Thyroid gland (tissue), 4 donors: ENCODE measurements around the gene SH3RF3. TPM values are rescaled to one million over a fixed set of nuclear protein-coding genes. Genes with fewer than 3 reads are reported as not detected.

Experiments
- DNase-seq, 2 donors: peaks; one replicate each; pipeline ENCODE4 v3.0.0-alpha.2; 2019
- H3K27ac ChIP-seq, 3 donors: fragments of 200-600 bp; sonication (generic); 1 replicate in 2 of 3; 2 replicates in 1 of 3; pipeline ENCODE4 v1.5.1; 2016 to 2019; ENCODE audit warnings: mild to moderate bottlenecking in 1 of 3, moderate library complexity in 1 of 3
- H3K27me3 ChIP-seq: fragments of 200-600 bp; sonication (generic); one replicate; pipeline ENCODE4 v1.5.1; 2019
- H3K36me3 ChIP-seq, 2 donors: fragments of 200-600 bp; sonication (generic); one replicate each; pipeline ENCODE4 v1.5.1; 2016 to 2019
- H3K4me1 ChIP-seq, 2 donors: fragments of 200-600 bp; sonication (generic); one replicate each; pipeline ENCODE4 v1.5.1; 2017 to 2019
- H3K4me3 ChIP-seq, 3 donors: fragments of 200-600 bp; sonication (generic); replicated peaks in 1 of 3; 1 replicate in 2 of 3; 2 replicates in 1 of 3; pipeline ENCODE4 v1.5.1; 2016; ENCODE audit warnings: mild to moderate bottlenecking in 1 of 3
- H3K9me3 ChIP-seq: fragments of 200-600 bp; sonication (generic); one replicate; pipeline ENCODE4 v1.5.1; 2017
- CTCF ChIP-seq, 6 experiments: fragments of 200-600 bp in 3 of 6; fragments of 450-650 bp in 3 of 6; sonication (generic) in 3 of 6; IDR thresholded peaks; one replicate each; pipeline ENCODE4 v1.5.1; 2016 to 2019; ENCODE audit warnings: antibody characterized with exemption in 6 of 6, mild to moderate bottlenecking in 2 of 6, inconsistent platforms in 1 of 6, moderate library complexity in 1 of 6
- POLR2A ChIP-seq, 2 donors: fragments of 450-650 bp; IDR thresholded peaks; one replicate each; pipeline ENCODE4 v1.6.1; 2017; ENCODE audit warnings: antibody characterized with exemption in 2 of 2, mild to moderate bottlenecking in 2 of 2, moderate library complexity in 1 of 2
- WGBS, 2 donors: methylation state at CpG; one replicate each; pipeline ENCODE4 v1.1.5; 2017; 5-methylcytosine and 5-hydroxymethylcytosine counted together
- intact Hi-C: fragments of 100-400 bp; cut with DNase I; formaldehyde crosslinking; loops from one replicate; pipeline ENCODE4 v1.15.1; 2023
- total RNA-seq, 4 donors: library from RNA; depleted of rRNA; stranded (reverse); fragments of >200 nt; gene quantifications; one replicate each; pipeline ENCODE4 v1.2.3, GENCODE V29; 2016

SH3RF3 gene
- total RNA-seq, 4 donors from 2014 or later = 2.1 to 7.4 (median 2.8) TPM

GRCh38 chr2:109344270-109344805 is 215.3 kb downstream of the SH3RF3 start:
- 89 to 96% methylated on average over 9 of the region's 9 CpGs for WGBS, 2 donors
- Histone ChIP-seq H3K36me3 (no peaks in the 10 kb centered on the region), H3K9me3 (no peaks in the 10 kb centered on the region), H3K27ac (no peak overlapping the region), H3K27me3 (no peaks in the 10 kb centered on the region), H3K4me1 (peaks cover 7 to 24% of the 10 kb centered on the region in 2 donors), H3K4me3 (no peak overlapping the region)
- DNase-seq = no peak
- TF ChIP-seq CTCF (IDR thresholded peaks at IDR 0.05) = no peak
- no peak for TF ChIP-seq POLR2A (IDR thresholded peaks at IDR 0.05)
- intact Hi-C loops = no loop called here

- no peaks in the 10 kb centered on the region for H3K36me3 ChIP-seq
- no peak for DNase-seq
- intact Hi-C loops = no loop called here
- WGBS, 2 donors = 95 to 96% methylated on average over 9 to 10 of the region's 10 CpGs
- no peak overlapping the region for H3K27ac ChIP-seq
- H3K9me3 ChIP-seq = no peaks in the 10 kb centered on the region
- H3K4me1 ChIP-seq = peaks cover 7 to 26% of the 10 kb centered on the region in 2 donors
- TF ChIP-seq CTCF (IDR thresholded peaks at IDR 0.05) (no peak), POLR2A (IDR thresholded peaks at IDR 0.05) (no peak)
- H3K4me3 ChIP-seq = no peak overlapping the region
- no peaks in the 10 kb centered on the region for H3K27me3 ChIP-seq
Measured at GRCh38 chr2:109345091-109345490, 216.1 kb downstream of the SH3RF3 start.

- peak in 1 of 6 experiments; percentile 28 for TF ChIP-seq CTCF (IDR thresholded peaks at IDR 0.05)
- TF ChIP-seq POLR2A (IDR thresholded peaks at IDR 0.05) = no peak
- Histone ChIP-seq H3K27ac (no peak overlapping the region), H3K36me3 (no peaks in the 10 kb centered on the region), H3K27me3 (no peaks in the 10 kb centered on the region), H3K4me3 (no peak overlapping the region), H3K9me3 (no peaks in the 10 kb centered on the region), H3K4me1 (peaks cover 11 to 34% of the 10 kb centered on the region in 2 donors)
- intact Hi-C loops = no loop called here
- 64 to 74% methylated on average over 13 of the region's 13 CpGs for WGBS, 2 donors
- DNase-seq = peak; percentile 66 to 78
Measured at GRCh38 chr2:109345653-109346480, 216.9 kb downstream of the SH3RF3 start.

GRCh38 chr2:109346601-109347228 is 217.7 kb downstream of the SH3RF3 start:
- Histone ChIP-seq H3K27ac (no peak overlapping the region), H3K4me3 (no peak overlapping the region), H3K9me3 (no peaks in the 10 kb centered on the region), H3K4me1 (peaks cover 19 to 42% of the 10 kb centered on the region in 2 donors), H3K36me3 (no peaks in the 10 kb centered on the region), H3K27me3 (no peaks in the 10 kb centered on the region)
- intact Hi-C loops = no loop called here
- DNase-seq = no peak
- TF ChIP-seq CTCF (IDR thresholded peaks at IDR 0.05) (no peak), POLR2A (IDR thresholded peaks at IDR 0.05) (no peak)
- WGBS, 2 donors = 92 to 93% methylated on average over 12 of the region's 12 CpGs

GRCh38 chr2:109347626-109348025 is 218.6 kb downstream of the SH3RF3 start:
- peaks cover 28 to 52% of the 10 kb centered on the region in 2 donors for H3K4me1 ChIP-seq
- H3K9me3 ChIP-seq = no peaks in the 10 kb centered on the region
- TF ChIP-seq POLR2A (IDR thresholded peaks at IDR 0.05) (no peak), CTCF (IDR thresholded peaks at IDR 0.05) (no peak)
- H3K4me3 ChIP-seq = no peak overlapping the region
- 95 to 96% methylated on average over 9 to 13 of the region's 13 CpGs for WGBS, 2 donors
- no peak for DNase-seq
- no peaks in the 10 kb centered on the region for H3K27me3 ChIP-seq
- no peaks in the 10 kb centered on the region for H3K36me3 ChIP-seq
- intact Hi-C loops = no loop called here
- H3K27ac ChIP-seq = no peak overlapping the region
